CD4-positive, alpha-beta T cell treated with Interleukin-4 for 4 hours (primary cell): ENCODE results near the gene SIM1.
A peak's percentile ranks its signal among the peaks of the same experiment; 100 is the strongest.

Source experiments
- DNase-seq: peaks from one replicate; pipeline ENCODE4 v3.0.0-alpha.2; 2020

Gene SIM1, protein sequence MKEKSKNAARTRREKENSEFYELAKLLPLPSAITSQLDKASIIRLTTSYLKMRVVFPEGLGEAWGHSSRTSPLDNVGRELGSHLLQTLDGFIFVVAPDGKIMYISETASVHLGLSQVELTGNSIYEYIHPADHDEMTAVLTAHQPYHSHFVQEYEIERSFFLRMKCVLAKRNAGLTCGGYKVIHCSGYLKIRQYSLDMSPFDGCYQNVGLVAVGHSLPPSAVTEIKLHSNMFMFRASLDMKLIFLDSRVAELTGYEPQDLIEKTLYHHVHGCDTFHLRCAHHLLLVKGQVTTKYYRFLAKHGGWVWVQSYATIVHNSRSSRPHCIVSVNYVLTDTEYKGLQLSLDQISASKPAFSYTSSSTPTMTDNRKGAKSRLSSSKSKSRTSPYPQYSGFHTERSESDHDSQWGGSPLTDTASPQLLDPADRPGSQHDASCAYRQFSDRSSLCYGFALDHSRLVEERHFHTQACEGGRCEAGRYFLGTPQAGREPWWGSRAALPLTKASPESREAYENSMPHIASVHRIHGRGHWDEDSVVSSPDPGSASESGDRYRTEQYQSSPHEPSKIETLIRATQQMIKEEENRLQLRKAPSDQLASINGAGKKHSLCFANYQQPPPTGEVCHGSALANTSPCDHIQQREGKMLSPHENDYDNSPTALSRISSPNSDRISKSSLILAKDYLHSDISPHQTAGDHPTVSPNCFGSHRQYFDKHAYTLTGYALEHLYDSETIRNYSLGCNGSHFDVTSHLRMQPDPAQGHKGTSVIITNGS

DNA sequence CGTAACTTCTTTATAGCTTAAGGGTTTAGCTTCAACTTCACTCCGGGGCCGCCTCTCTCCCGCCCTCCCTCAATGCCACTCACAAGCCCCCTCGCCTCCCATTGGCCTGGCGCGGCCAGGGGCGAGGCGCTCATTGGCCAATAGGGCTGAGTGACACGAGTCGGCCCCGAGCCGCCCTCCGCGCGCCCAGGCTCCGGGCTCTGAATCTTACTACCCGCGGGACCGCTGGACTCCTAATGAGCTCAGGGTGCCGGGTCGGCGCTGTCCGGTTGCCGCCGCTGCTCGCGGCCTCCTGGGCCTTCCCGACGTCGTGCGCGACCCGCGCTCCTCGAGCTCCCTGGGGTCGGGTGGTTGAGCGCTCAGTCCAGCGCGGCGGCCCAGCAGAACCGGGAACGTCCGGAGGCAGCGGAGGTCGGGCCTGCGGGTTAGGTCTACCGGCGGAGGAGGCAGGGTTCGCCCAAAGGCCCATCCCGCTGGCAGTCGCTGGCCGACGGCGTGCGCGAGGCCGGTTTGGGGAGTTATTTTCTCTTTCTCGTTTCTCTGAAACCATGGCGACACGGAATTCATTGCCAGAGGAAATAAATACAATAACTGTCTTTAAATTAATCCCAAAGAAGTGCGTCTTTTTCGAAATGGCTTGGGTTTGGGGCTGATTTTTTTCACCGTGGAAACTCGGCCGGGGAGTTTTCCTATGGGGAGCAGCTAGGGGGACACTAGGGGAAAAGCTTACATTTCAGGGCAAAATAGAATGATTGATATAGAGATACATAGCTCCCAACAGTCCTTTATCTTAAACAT lies at the start of gene SIM1:
Gene SIM1, minus strand, starts transcription at position 19 of the 798 bp plus-strand sequence. CDS start 1,453 bp downstream, outside the sequence.
- DNase-seq, result no peak

DNA sequence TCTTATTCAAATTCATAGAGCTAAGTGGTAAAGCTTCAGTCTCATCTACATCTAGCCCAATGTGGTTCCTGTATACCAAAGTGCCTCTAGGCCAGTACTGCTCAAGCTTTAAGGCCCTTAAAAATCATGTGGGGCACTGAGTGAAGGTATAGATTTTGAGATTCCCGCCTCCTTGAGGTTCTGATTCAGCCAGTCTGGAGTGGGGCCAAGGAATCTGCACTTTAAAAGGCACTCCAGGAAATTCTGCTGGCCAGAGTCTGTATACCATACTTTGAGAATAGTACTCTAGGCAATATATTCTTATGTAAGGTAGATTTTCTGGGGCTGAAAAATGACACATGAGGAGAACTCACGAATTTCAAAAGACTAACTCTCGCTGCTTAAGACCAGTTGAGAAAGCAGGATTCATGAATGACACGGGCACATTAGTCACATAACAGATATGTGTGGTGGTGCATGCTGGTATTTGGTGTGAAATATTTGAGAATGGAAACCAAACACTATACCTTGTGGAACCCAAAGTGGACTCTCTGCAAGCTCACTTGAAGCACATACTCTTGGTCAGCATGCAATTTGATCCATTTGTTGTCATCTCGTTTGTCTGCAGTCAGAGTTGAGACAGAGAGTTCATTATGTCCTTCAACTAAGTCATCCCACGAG lies 47.6 kb upstream of the SIM1 start:
- no peak for DNase-seq

DNA sequence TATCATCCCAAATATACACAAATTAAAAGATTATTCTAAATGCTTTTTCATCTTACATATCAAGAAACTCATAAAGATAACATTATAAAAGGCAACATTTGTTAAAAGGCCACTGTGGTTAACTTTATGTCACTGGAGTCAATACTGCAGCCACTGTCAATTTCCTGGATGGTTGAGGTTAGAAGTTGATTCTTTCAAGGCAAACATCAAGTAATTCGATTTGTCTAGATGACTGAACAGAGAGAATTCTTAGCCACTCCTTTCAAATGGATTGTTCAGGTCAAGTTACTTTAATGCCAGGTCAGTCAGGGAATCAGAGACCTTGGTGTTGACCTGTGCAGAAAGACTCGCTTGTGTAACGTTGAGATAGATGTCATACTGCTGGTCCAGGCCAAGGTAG lies 44.4 kb upstream of the SIM1 start:
- no peak for DNase-seq

DNA sequence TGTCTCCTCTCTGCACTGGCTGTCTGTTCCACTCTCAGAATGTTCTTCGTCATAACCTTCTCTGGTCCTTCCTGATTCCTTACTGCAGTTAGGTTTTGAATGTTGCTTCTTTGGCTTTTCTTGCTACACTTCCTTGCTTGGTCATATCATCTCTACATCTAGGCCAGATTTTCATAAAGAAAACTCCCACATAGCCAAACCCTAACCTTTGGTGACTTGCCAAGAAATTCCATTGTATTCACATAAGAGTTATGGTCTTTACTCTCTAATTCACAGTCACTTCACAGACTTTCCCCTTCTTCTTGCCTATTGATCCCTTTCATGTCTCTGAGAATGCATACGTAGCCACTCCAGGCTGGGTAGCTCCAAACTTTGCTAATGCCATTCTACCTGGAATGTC lies 41.9 kb upstream of the SIM1 start:
- DNase-seq, result no peak

DNA sequence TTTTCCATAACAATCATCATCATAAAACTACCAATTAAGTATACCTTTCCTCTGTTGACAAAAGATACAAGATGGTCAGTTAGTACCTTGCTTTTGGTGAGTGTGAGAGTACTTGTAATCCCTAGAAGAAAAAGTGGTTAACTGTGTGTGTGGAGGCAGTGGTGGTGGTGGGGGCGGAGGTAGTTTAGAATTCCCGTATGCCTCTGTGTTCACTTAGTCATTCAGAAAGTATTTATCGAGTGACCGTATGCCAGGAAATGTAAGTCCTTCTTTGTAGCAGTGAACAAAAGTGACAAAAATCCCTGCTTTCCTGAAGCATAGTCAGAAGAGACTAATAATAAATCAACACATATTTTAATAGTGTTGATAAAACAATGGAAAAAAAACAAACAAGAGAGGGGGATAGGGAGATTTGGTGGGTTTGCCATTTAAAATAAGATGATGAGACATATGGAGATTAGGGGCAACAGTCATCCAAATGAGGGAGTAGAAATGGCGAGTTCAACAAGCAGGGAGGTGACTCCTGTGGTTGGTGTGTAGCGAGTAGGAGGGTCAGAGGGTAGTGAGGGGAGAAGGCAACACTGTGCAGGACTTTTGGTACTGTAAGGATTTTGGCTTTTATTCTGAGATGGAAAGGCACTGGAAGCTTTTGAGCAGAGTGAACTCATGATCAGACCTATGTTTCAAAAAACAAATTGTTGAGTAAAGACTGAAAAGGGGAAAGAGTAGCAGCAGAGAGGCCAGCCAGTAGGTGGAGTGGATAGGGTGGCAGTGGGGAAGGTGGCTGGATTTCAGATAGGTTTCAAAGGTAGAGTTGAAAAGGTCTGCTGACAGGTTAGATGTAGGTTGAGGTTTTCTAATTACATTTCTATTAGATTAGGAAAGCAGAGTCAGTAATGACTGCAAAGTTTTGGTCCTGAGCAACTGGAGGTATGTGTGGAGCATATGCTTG lies 40.3 kb upstream of the SIM1 start:
- DNase-seq, result no peak

DNA sequence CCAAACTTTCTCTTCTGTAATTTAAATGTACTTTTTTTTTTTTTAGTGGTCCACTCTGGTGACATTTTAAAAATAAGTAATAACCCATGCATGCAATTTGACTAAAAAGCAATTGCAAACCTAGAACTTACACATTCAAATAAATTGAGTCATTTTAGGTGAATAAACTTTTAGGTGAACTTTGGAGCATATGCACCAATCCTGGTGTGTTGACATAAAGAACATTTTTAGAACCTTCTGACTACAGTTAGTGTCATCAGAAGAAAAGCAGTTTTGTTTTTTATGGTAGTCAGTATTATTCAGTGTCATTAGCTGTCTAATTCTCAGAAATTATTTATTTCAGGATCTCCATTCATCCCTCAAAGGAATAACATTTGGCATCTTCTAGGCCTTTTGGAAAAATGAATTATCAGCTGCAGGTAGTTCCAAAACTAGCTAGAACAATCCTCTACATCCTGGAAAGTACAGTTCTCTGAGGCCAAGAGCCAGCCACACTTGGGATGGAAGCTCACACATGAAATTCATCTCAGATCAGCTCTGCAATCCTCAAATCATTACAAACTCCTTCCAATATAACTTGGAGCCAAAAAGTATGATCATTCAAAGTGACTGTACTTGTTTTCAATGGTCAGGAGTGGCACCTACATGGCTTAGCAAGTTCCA lies 38.5 kb upstream of the SIM1 start:
- no peak for DNase-seq

DNA sequence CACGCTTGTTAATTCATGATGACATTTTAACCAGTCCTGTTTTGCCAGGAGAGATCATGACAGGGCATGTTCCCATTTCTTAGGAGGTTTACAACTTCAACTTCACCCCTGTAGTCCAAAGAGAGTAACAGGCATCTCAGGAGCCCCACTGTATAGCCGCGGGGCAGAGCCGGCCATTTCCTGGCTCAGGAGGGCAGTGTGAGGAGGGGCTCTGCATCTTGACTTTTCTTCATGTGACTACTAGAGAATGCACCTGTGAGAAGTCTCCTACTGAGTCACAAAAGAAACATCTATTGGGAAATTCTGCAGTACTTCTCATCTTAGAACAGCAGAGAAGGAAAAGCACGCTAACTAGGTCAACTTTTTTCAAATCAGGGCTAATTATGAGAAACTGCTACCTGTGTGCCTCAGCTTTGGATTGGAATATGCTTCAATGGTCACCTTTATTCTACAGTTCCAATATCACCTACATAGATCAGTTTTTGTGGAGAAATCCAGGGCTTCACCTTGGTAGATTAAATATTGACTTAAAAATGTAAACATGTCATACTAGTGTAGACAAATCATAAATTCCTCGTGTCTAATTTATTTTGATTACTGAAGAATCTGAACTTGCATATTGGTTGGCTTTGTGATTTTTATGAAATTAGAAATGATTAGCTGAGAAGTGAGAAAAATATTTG lies 28.6 kb upstream of the SIM1 start:
- no peak for DNase-seq

DNA sequence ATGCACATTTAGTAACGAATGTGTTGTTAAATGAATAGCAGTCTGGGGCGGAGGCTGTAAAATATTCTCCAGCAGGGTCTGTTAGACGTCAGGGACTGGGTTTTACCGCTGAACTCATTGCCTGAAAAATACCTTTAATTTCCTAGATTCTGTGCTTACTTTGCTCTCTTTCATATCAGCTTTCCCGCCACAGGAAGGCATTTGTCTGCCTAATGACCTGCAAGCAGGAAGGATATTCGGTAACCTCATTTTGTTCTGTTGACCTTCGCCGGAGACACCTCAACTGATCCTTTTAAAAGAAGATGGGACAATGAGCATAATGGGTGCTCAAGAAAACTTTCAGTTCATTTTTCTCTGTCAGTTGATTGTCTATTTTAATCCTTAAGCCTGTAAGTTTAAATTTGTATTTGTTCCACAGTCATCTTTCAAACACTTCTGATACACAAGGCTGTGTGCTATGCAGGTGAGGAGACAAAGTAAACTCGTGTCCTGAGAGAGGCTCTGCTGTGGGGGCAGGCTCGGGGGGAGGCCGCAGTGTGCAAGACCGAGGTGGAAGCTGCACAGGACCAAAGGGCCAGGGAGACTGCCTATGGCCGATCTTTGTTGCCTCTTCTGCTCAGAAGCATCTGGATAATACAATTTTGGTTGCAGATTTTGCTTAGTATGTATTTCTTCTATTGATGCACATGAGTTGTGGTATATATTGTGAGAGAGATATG lies 27.4 kb upstream of the SIM1 start:
- no peak for DNase-seq

DNA sequence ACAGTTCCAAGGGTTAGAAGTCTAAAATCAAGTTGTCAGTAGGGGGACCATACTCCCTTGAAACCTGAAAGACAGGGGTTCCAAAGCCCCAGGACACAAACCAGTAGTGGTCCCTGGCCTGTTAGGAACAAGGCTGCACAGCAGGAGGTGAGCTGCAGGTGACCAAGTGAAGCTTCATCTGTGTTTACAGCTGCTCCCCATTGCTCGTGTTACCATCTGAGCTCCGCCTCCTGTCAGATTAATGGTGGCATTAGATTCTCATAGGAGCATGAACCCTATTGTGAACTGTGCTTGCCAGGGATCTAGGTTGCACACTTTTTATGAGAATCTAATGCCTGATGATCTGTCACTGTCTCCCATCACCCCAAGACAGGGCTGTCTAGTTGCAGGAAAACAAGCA lies 25.3 kb upstream of the SIM1 start:
- DNase-seq, result no peak

DNA sequence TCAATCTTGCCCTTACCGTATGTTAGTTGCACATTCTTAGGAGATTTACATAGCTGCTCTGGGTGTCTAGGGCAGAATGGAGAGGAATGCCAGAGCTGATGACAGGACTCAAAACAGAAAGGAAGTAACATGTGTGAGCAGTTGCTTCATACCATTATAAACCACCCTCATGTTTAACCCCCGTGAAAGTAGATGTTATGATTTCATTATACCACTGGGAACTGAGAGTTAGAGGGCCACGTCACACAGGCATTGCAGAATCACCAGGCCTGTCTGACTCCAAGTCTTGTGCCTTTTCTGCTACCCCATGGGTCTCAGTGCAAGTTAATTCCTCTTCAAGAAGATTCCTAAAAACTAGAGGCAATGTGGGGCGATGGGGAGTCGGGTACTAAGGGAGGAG lies 23.5 kb upstream of the SIM1 start:
- DNase-seq, result no peak

DNA sequence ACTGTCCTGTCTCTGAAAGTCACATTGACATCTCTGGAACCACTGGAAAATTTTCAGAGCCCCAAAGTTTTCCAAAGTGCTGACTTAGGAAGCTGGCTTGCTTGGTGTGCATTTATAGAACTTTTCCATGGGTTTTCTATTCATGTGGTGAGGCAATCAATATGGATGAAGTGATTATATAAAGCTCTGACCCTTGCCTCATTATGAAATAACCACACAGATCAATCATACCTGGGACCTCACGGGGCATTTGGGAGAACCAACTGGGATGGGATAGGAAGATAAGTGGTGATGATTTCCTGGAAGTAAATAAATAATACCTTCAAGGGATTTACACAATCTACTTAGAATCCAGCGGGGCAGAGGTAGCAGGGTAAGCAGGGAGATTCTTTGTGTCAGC lies 22.9 kb upstream of the SIM1 start:
- no peak for DNase-seq

DNA sequence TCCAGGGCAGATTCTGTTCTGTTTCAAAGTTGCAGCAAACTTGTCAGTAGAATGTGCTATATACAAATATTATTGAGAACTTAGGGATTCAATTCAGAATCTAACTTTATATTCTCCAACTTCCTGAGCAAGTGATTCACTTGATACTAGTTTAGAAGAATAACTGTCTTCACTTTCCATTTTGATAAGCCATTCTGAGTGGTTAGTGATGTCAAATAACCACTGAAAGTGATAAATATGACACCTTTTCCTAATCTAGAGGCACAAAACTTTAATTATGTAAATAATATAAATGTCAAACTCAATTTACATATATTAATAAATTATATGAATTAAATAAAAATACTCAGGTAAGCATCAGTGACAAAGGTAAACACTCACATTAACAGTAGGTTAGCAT lies 20.5 kb upstream of the SIM1 start:
- no peak for DNase-seq

DNA sequence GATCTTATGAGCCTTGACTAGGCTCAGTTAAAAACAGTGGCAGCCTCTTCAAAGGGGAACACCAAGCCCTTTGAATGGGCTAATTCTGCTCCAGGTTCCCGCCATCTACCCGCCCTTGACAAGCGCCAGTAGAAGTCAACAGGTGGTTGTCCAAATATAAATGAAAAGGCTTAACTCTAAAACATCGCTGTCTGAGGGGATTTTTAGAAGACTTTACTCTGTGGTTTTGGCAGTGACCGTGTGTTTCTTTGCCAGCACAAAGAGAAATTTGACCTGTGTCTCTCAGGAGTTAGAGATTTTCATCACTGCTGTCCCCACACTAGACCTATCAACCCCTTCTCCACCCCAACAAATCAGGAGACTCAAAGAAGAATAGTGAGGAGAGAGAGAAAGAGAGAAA lies 19.8 kb upstream of the SIM1 start:
- no peak for DNase-seq

DNA sequence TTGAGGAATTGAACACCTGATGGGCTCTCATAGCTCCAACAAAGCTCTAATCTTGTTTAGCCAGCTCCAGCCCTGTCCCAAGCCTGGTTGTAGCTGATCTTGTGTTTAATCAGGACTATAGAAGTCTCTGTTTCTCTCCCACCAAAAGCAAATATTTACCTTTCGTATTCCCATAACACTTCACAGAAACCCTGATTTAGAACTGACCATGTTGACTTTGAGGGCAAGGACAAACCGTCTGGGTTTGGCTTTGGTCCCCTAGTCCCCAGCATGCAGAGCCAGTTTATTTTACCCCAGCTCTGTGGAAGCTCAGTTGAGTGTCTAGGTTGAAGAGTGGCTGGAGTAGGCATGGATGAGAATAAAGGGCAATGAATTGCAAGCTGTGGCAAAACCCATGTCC lies 18.0 kb upstream of the SIM1 start:
- DNase-seq, result no peak

DNA sequence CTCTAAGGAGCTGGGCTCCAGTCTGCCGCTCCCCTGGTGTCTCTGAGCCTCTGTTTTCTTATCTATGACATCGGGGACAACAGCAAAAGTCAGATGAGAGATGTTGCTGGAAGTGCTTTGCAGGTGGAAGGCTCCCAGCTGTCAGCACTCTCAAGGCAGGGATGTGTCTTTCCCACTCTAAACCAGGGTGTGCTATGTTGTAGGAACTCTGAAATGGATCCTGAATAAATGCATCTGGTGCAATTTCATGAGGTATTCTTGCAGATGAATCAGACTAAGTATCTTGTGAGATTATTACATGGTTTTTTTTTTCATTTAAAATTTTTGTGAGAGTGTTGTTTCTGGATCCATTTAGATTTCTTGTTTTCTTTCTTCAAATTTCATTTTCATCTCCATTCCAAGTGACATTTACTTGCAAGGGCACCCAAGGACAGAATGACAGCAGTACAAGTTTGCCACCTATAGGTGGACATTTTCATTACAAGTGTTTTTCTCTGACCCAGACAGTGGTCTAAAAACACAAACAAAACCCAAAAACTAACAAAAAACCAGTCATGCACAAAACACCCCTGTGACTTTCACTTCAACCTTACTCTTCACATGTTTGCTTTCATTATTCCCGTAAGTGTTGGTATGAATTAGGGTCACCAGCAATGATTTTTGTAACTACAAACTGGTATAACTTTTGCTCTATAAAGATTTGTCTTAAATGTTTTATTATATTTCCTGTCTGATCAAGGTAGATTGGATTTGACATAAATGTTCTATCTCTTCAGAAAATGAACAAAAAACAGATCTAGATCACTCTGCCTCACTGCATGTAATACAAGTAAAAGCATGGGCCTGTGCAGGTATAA lies 14.7 kb upstream of the SIM1 start:
- DNase-seq, result peak; percentile 36

DNA sequence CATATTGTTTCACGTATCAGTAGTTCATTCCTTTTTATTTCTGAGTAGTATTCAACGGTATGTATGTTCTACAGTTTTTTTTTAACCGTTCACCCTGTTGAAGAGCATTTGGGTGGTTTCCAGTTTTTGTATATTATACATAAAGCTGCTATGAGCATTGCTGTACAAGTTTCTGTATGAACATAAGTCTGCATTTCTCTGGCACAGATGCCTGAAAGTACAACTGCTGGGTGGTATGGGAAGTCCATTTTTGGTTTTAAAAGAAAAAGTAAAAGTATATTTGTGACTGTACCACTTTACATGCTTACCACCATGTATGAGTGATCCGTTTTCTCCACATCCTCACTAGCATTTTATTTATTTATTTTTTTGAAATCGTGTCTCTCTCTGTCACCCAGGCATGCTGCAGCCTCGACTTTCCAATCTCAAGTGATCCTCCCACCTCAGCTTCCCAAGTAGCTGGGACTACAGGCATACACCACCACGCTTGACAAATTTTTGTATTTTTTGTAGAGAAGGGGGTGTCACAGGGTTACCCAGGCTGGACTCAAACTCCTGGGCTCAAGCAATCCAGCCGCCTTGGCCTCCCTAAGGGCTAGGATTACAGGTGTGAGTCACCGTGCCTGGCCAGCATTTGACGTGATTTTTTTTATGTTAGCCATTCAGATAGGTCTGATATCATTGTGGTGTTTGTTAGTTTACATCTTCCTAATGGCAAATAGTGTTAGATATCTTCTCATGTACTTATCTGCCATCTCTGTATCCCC lies 11.0 kb upstream of the SIM1 start:
- no peak for DNase-seq

DNA sequence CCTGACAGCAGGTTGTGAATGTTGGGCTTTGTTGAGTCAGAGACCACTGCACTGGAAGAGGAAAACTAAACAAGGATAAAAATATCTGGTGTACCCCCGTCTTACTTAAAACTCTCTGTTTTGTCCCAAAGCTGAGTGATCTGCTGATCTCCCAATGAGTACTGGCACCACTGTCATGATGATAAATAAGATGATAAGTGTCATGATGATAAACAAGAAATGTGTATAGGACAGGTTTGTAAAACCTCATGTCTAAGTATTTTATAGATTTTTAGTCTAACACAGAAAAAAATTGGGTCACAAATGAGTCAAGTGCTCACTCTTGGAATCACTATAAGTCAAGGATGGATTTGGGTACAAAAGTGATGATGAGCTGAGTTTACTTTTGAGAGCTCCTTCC lies 8.5 kb upstream of the SIM1 start:
- no peak for DNase-seq

DNA sequence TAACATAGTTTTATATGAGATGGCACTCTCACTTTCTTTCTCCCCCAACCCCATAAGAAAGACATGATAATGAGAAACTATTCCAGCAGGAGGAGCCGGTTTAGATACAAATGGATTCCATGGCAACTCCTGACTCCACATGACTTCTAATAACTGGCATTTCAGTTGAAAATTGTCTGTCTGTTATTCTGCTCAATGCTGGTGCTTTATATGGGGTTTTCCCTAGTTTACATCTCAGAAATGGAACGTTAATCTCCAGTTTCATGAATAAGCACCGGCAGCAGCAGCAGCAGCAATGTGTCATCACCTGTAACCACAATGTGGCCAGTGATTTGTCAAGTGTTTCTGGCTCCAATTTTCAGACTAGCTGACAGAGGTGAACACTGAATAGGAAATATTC lies 8.0 kb upstream of the SIM1 start:
- DNase-seq, result no peak
